Thyroid gland (tissue), 4 donors: ENCODE results near the gene PSMB3.

Experiments
- POLR2A ChIP-seq, 2 donors: fragments of 450-650 bp; IDR thresholded peaks; one replicate each; pipeline ENCODE4 v1.6.1; 2017; ENCODE audit warnings: antibody characterized with exemption in 2 of 2, mild to moderate bottlenecking in 2 of 2, moderate library complexity in 1 of 2
- TF ChIP-seq, protein P1 (sequence below), 6 experiments: fragments of 200-600 bp in 3 of 6; fragments of 450-650 bp in 3 of 6; sonication (generic) in 3 of 6; IDR thresholded peaks; one replicate each; pipeline ENCODE4 v1.5.1; 2016 to 2019; ENCODE audit warnings: antibody characterized with exemption in 6 of 6, mild to moderate bottlenecking in 2 of 6, inconsistent platforms in 1 of 6, moderate library complexity in 1 of 6

DNA sequence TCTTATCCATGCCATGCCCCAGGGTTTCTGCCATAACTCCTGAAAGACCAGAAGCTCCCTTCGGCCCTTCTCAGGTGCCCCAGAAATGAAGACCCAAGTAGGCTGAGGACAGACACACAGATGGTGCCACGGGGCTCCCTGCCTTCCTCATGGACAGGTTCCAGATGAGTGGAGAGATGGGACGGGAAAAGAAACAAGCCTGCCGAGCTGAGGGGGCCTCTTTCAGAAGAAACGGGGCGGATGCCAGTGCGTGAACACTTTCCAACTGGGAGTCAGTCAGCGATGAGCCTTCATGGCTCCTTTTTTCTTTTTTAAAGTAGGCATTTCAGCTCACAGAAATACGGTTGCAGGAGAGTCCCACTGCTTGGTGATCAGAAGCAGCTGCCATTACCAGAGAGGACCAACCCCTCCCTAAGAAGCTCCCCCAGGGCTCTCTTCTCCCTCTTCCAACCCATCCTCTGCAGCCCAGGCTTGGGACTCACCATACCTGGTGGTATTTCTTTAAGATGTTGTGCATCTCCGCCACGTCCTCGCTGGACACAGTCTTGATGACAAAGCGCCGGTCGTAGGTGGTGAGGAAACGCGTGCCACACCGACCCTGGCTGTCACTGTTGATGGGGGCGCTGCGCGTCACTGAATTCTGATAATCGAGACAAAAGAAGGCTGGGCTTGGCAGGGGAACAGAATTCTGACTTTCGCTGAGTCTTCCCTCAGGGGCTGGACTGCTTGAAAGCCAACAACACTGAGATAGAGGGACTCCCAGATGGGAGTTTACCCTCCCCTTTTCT is 27.6 kb downstream of the PSMB3 start:
- TF ChIP-seq, protein P1, sequence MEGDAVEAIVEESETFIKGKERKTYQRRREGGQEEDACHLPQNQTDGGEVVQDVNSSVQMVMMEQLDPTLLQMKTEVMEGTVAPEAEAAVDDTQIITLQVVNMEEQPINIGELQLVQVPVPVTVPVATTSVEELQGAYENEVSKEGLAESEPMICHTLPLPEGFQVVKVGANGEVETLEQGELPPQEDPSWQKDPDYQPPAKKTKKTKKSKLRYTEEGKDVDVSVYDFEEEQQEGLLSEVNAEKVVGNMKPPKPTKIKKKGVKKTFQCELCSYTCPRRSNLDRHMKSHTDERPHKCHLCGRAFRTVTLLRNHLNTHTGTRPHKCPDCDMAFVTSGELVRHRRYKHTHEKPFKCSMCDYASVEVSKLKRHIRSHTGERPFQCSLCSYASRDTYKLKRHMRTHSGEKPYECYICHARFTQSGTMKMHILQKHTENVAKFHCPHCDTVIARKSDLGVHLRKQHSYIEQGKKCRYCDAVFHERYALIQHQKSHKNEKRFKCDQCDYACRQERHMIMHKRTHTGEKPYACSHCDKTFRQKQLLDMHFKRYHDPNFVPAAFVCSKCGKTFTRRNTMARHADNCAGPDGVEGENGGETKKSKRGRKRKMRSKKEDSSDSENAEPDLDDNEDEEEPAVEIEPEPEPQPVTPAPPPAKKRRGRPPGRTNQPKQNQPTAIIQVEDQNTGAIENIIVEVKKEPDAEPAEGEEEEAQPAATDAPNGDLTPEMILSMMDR (IDR thresholded peaks at IDR 0.05): no peak
- no peak for TF ChIP-seq POLR2A (IDR thresholded peaks at IDR 0.05)
